ENCODE measurements around the gene MARF1. TPM values are rescaled to one million over a fixed set of nuclear protein-coding genes. Genes with fewer than 3 reads are reported as not detected.
"Not testable (repeated sequence)": the region's sequence is repeated elsewhere in the genome, so short reads cannot be mapped to it uniquely, and the experiment has no call there.

Gene MARF1
- total and polyA plus RNA-seq, 3 experiments from 2014 or later, result 16.9 to 75.3 (median 69.0) TPM

DNA sequence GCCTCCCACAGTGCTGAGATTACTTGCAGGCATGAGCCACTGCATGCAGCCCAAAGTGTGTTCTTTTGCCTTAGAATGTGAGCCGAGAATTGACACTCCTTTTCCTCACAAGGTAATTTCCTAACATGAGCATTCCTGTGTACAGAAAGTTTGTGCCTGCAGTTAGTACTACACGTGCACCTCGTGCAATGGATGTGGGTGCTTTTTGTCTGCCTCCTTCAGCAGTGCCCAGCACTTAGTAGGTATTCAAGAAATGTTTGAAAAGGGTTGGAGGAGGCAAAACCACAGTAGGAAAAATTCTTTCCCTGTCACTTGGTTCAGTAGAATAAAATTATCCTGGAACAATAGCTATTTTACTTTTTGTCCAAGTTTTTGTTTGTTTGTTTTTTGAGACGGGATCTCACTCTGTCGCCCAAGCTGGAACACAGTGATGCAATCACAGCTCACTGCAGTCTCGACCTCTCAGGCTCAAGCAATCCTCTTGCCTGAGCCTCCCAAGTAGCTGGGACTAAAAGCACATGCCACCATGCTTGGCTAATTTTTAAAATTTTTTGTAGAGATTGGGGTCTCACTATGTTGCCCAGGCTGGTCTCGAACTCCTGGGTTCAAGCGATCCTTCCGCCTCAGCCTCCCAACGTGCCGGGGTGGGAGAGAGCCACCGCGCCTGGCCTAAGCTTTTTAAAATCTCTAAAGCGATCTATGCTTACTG lies 9.5 kb upstream of the MARF1 start:
- peaks cover 3% of the 10 kb centered on the region for H3K36me3 ChIP-seq (ENCODE audit: insufficient read depth, low read length)
- ChIA-PET CTCF (interaction anchor here (1.3 to 1.6 kb wide), 2 partner anchors 9 to 10 kb away, joined by 3 to 7 read pairs; partner anchors contain the start of gene MARF1), POLR2A (no interaction called here)
- H3K27ac ChIP-seq (ENCODE audit: low read depth, low read length), result no peak overlapping the region
- Mint-ChIP-seq H3K27me3 (peaks cover 0 to 3% of the 10 kb centered on the region in 2 donors), H3K9me3 (no peaks in the 10 kb centered on the region), H3K4me1 (peaks cover 33 to 66% (median 51%) of the 10 kb centered on the region in 3 donors), H3K4me3 (peak overlapping the region; percentile 38 to 100 (median 79)), H3K27ac (peak overlapping the region; percentile 38 to 93 (median 63)), H3K36me3 (peaks cover 0 to 43% (median 6%) of the 10 kb centered on the region in 3 donors)
- no peaks in the 10 kb centered on the region for H3K9me3 ChIP-seq (ENCODE audit: low read length)
- no peak overlapping the region for H3K4me3 ChIP-seq (ENCODE audit: low read length)
- no peak for DNase-seq
- H3K27me3 ChIP-seq (ENCODE audit: insufficient read depth, low read length, poor library complexity, severe bottlenecking), result no peaks in the 10 kb centered on the region
- peaks cover 26% of the 10 kb centered on the region for H3K4me1 ChIP-seq (ENCODE audit: insufficient read depth, low read length)

DNA sequence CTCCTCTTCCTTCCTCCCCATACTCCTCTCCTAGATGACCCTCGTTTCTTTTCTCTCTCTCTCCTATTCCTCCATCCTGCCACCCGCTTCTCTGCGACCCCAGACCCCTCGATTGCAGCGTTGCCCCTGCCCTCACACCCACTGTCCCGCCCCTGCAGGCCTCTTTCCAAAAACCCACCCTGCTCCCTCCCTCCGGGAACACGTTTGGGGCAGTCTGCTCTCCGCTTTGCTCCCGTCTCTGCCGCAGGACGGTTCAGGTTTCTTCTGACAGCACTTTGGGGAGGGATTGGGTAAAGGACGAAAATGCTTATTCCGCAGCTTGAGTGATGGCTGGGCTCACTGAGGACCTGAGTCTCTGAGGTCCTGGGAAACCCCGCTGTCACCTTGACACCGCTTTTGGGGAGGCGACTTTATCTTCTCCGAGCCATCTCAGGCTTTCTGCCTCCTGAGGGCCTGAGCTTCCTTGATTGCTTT lies 7.8 kb upstream of the MARF1 start:
- H3K4me3 ChIP-seq (ENCODE audit: low read length), result peak overlapping the region; percentile 90
- no peaks in the 10 kb centered on the region for H3K9me3 ChIP-seq (ENCODE audit: low read length)
- peaks cover 3% of the 10 kb centered on the region for H3K36me3 ChIP-seq (ENCODE audit: insufficient read depth, low read length)
- H3K27ac Mint-ChIP-seq, result peak overlapping the region; percentile 93 to 100 (median 99)
- DNase-seq, result peak; percentile 21 to 58 (median 26)
- H3K4me1 ChIP-seq (ENCODE audit: insufficient read depth, low read length), result peaks cover 26% of the 10 kb centered on the region
- peak overlapping the region; percentile 89 for H3K27ac ChIP-seq (ENCODE audit: low read depth, low read length)
- no peaks in the 10 kb centered on the region for H3K9me3 Mint-ChIP-seq
- no peaks in the 10 kb centered on the region for H3K27me3 ChIP-seq (ENCODE audit: insufficient read depth, low read length, poor library complexity, severe bottlenecking)
- CTCF ChIA-PET, result no interaction called here
- H3K36me3 Mint-ChIP-seq, result peaks cover 0 to 35% (median 6%) of the 10 kb centered on the region in 3 donors
- peak overlapping the region; percentile 98 to 100 (median 99) for H3K4me3 Mint-ChIP-seq
- H3K4me1 Mint-ChIP-seq, result peaks cover 25 to 51% (median 36%) of the 10 kb centered on the region in 3 donors
- H3K27me3 Mint-ChIP-seq, result peaks cover 0 to 3% of the 10 kb centered on the region in 2 donors
- POLR2A ChIA-PET, result interaction anchor here (1.0 kb wide), 2 partner anchors 8 to 11 kb away, joined by 3 to 5 read pairs; partner anchors contain the start of gene MARF1

DNA sequence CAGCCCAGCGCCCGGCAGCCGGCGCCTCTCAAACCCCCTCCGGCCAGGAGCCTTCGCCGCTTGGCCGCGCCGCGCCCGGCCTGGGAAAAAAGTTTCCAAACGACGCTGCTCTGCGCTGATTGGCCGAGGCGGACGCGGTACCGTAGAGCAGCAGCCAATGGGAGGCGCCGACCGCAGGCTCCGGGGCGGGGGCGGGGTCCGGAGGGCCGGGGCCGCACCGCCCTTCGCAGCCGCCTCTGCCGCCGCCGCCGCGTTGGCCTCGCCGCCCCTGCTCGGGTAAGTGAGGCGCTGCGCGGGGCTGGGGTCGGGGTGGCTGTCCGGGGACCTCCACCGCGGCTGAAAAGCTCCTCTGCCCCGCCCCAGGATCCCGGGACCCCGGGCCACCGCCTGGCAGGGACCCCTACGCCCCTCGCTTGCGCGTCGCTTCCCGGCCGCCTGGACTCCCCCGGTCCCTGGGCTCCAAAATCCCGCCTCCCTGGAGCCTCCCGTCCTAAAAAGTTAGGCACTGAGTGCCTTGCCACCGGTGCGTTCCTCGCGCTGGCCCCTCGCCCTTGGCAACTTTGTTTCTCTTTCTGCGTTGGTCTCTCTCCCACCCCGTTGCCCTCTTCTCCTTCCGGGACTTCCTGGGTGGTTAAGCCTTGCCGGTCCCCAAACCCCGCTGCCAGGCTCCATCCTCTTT lies 7.2 kb upstream of the MARF1 start, which contains the start of gene NDE1:
Gene NDE1, plus strand, starts transcription at position 227 of the 679 bp plus-strand sequence. CDS start 14,534 bp downstream, outside the sequence.
- peaks cover 3% of the 10 kb centered on the region for H3K36me3 ChIP-seq (ENCODE audit: insufficient read depth, low read length)
- peak within 1 kb of the TSS; percentile 90 for H3K4me3 ChIP-seq (ENCODE audit: low read length)
- peaks cover 26% of the 10 kb centered on the region for H3K4me1 ChIP-seq (ENCODE audit: insufficient read depth, low read length)
- peak within 1 kb of the TSS; percentile 89 for H3K27ac ChIP-seq (ENCODE audit: low read depth, low read length)
- CTCF ChIA-PET, result no interaction called here
- no peaks in the 10 kb centered on the region for H3K9me3 ChIP-seq (ENCODE audit: low read length)
- DNase-seq, result peak; percentile 77 to 90 (median 90)
- POLR2A ChIA-PET, result interaction anchor here (1.0 kb wide), 2 partner anchors 8 to 11 kb away, joined by 3 to 5 read pairs; partner anchors contain the start of gene MARF1
- peaks cover 25 to 51% (median 36%) of the 10 kb centered on the region in 3 donors for H3K4me1 Mint-ChIP-seq
- H3K27me3 Mint-ChIP-seq, result peaks cover 0 to 3% of the 10 kb centered on the region in 2 donors
- peak within 1 kb of the TSS; percentile 97 to 100 (median 99) for H3K27ac Mint-ChIP-seq
- no peaks in the 10 kb centered on the region for H3K9me3 Mint-ChIP-seq
- H3K4me3 Mint-ChIP-seq, result peak within 1 kb of the TSS; percentile 98 to 100 (median 99)
- no peaks in the 10 kb centered on the region for H3K27me3 ChIP-seq (ENCODE audit: insufficient read depth, low read length, poor library complexity, severe bottlenecking)
- H3K36me3 Mint-ChIP-seq, result peaks cover 0 to 33% (median 6%) of the 10 kb centered on the region in 3 donors

DNA sequence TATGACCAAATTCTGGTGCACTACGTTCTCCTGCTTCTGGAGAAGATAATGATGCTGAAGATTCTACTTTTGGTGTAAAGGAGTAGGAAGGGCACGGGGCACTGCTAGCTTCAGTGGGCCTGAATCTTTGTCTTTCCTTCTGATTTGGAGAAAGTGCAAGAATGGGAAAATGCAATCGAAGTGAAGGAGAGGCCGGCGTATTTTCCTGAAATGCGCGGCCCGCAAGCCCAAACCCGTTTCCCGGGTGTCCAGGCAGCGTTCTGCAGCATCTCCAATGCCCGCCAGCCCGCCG lies 6.7 kb upstream of the MARF1 start:
- Mint-ChIP-seq H3K27me3 (peaks cover 0 to 3% of the 10 kb centered on the region in 2 donors), H3K36me3 (peaks cover 0 to 32% (median 6%) of the 10 kb centered on the region in 3 donors), H3K9me3 (no peaks in the 10 kb centered on the region), H3K27ac (peak overlapping the region; percentile 86 to 97 (median 96)), H3K4me3 (peak overlapping the region; percentile 90 to 100 (median 99)), H3K4me1 (peaks cover 25 to 49% (median 36%) of the 10 kb centered on the region in 3 donors)
- Histone ChIP-seq H3K4me3 (ENCODE audit: low read length) (peak overlapping the region; percentile 90), H3K4me1 (ENCODE audit: insufficient read depth, low read length) (peaks cover 26% of the 10 kb centered on the region), H3K27me3 (ENCODE audit: insufficient read depth, low read length, poor library complexity, severe bottlenecking) (no peaks in the 10 kb centered on the region), H3K9me3 (ENCODE audit: low read length) (no peaks in the 10 kb centered on the region), H3K27ac (ENCODE audit: low read depth, low read length) (peak overlapping the region; percentile 66), H3K36me3 (ENCODE audit: insufficient read depth, low read length) (peaks cover 3% of the 10 kb centered on the region)
- POLR2A ChIA-PET, result no interaction called here
- CTCF ChIA-PET, result no interaction called here
- no peak for DNase-seq

GRCh38 chr16:15649311-15649710 lies 6.4 kb upstream of the MARF1 start:
- H3K27me3 Mint-ChIP-seq; H3K27me3 ChIP-seq (ENCODE audit: insufficient read depth, low read length, poor library complexity, severe bottlenecking); H3K9me3 ChIP-seq (ENCODE audit: low read length); H3K9me3 Mint-ChIP-seq; POLR2A ChIA-PET; H3K36me3 ChIP-seq (ENCODE audit: insufficient read depth, low read length); CTCF ChIA-PET; DNase-seq: not testable (repeated sequence)
- Mint-ChIP-seq H3K4me1 (peaks cover 25 to 49% (median 37%) of the 10 kb centered on the region in 3 donors), H3K4me3 (peak overlapping the region; percentile 90 to 100 (median 99)), H3K27ac (peak overlapping the region; percentile 86 to 97 (median 96)), H3K36me3 (peaks cover 0 to 30% (median 6%) of the 10 kb centered on the region in 3 donors)
- Histone ChIP-seq H3K27ac (ENCODE audit: low read depth, low read length) (peak overlapping the region; percentile 66), H3K4me1 (ENCODE audit: insufficient read depth, low read length) (peaks cover 29% of the 10 kb centered on the region), H3K4me3 (ENCODE audit: low read length) (peak overlapping the region; percentile 90)

DNA sequence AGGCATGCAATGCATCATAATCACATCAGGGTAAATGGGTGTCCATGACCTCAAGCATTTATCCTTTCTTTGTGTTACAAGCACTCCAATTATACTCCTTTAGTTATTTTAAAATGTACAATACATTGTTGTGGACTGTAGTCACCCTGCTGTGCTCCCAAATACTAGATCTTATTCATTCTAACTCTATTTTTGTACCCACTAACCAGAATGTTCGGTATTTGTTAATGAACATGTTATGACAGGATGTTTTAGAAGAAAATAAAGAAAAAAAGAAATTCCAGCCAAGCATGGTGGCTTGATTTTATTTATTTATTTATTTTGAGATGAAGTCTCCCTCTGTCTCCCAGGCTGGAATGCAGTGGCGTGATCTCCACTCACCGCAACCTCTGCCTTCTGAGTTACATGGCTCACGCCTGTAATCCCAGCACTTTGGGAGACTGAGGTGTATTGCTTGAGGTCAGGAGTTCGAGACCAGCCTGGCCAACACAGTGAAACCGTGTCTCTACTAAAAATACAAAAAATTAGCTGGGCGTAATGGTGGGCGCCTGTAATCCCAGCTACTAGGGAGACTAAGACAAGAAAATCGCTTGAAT lies 5.3 kb upstream of the MARF1 start:
- H3K36me3 ChIP-seq (ENCODE audit: insufficient read depth, low read length), result peaks cover 3% of the 10 kb centered on the region
- H3K4me1 ChIP-seq (ENCODE audit: insufficient read depth, low read length), result peaks cover 35% of the 10 kb centered on the region
- DNase-seq, result no peak
- H3K36me3 Mint-ChIP-seq, result peaks cover 0 to 23% (median 4%) of the 10 kb centered on the region in 3 donors
- H3K27me3 Mint-ChIP-seq, result peaks cover 0 to 3% of the 10 kb centered on the region in 2 donors
- no peaks in the 10 kb centered on the region for H3K9me3 ChIP-seq (ENCODE audit: low read length)
- H3K4me3 Mint-ChIP-seq, result peak overlapping the region in 1 of 7 donors; percentile 36
- H3K27ac Mint-ChIP-seq, result peak overlapping the region in 1 of 8 donors; percentile 97
- no peak overlapping the region for H3K4me3 ChIP-seq (ENCODE audit: low read length)
- H3K27me3 ChIP-seq (ENCODE audit: insufficient read depth, low read length, poor library complexity, severe bottlenecking), result no peaks in the 10 kb centered on the region
- ChIA-PET POLR2A (interaction anchor here (0.7 kb wide), 1 partner anchor 51 kb away, joined by 4 read pairs; no protein-coding TSS in a partner anchor), CTCF (no interaction called here)
- H3K4me1 Mint-ChIP-seq, result peaks cover 27 to 46% (median 36%) of the 10 kb centered on the region in 3 donors
- H3K27ac ChIP-seq (ENCODE audit: low read depth, low read length), result no peak overlapping the region
- H3K9me3 Mint-ChIP-seq, result no peaks in the 10 kb centered on the region

- Mint-ChIP-seq H3K27ac (peak overlapping the region in 1 of 8 donors; percentile 97), H3K4me1 (peaks cover 22 to 39% (median 29%) of the 10 kb centered on the region in 3 donors), H3K4me3 (peak overlapping the region in 3 of 7 donors; percentile 12 to 78 (median 32)), H3K27me3 (peaks cover 0 to 3% of the 10 kb centered on the region in 2 donors), H3K9me3 (no peaks in the 10 kb centered on the region), H3K36me3 (peaks cover 0 to 21% (median 0%) of the 10 kb centered on the region in 3 donors)
- H3K27ac ChIP-seq (ENCODE audit: low read depth, low read length), result no peak overlapping the region
- CTCF ChIA-PET, result no interaction called here
- H3K27me3 ChIP-seq (ENCODE audit: insufficient read depth, low read length, poor library complexity, severe bottlenecking), result no peaks in the 10 kb centered on the region
- DNase-seq, result no peak
- no peaks in the 10 kb centered on the region for H3K9me3 ChIP-seq (ENCODE audit: low read length)
- POLR2A ChIA-PET, result interaction anchor here (0.7 kb wide), 1 partner anchor 51 kb away, joined by 4 read pairs; no protein-coding TSS in a partner anchor
- H3K36me3 ChIP-seq (ENCODE audit: insufficient read depth, low read length), result peaks cover 3% of the 10 kb centered on the region
- no peak overlapping the region for H3K4me3 ChIP-seq (ENCODE audit: low read length)
- H3K4me1 ChIP-seq (ENCODE audit: insufficient read depth, low read length), result peaks cover 28% of the 10 kb centered on the region
Measured at GRCh38 chr16:15647294-15648014, 4.5 kb upstream of the MARF1 start.

Data from CD8-positive, alpha-beta memory T cell (primary cell).